SK-N-SH (cell line): ENCODE data around the gene AP4S1.
"Not testable (repeated sequence)": the region's sequence is repeated elsewhere in the genome, so short reads cannot be mapped to it uniquely, and the experiment has no call there.

Experiments used
- CTCF ChIP-seq: fragments of 200-600 bp; sonication (generic); IDR thresholded peaks from 2 replicates; pipeline ENCODE4 v1.6.1; 2017; ENCODE audit warnings: antibody characterized with exemption, mild to moderate bottlenecking, moderate library complexity
- MXI1 ChIP-seq: IDR thresholded peaks from 2 replicates; pipeline ENCODE4 v1.6.1; 2012; ENCODE audit warnings: mild to moderate bottlenecking, low read depth, low read length, improper control_type of control experiment
- POLR2AphosphoS5 ChIP-seq: IDR thresholded peaks from 2 replicates; pipeline ENCODE4 v1.6.1; 2012; ENCODE audit warnings: low read depth, low read length
- RAD21 ChIP-seq: IDR thresholded peaks from 2 replicates; pipeline ENCODE4 v1.6.1; 2012; ENCODE audit warnings: mild to moderate bottlenecking, low read length
- RCOR1 ChIP-seq: fragments of 150-350 bp; IDR thresholded peaks from 2 replicates; pipeline ENCODE4 v1.6.1; 2017; ENCODE audit warnings: antibody characterized with exemption, low read length
- REST ChIP-seq: IDR thresholded peaks from 2 replicates; pipeline ENCODE4 v1.6.1; 2012; ENCODE audit warnings: mild to moderate bottlenecking, low read depth, low read length, moderate library complexity
- RFX5 ChIP-seq: IDR thresholded peaks from 2 replicates; pipeline ENCODE4 v1.6.1; 2012; ENCODE audit warnings: mild to moderate bottlenecking, improper control_type of control experiment, low read length
- RXRA ChIP-seq: IDR thresholded peaks from 2 replicates; pipeline ENCODE4 v1.4.0; 2012; ENCODE audit warnings: low read depth, mild to moderate bottlenecking, borderline replicate concordance
- SIN3A ChIP-seq: IDR thresholded peaks from 2 replicates; pipeline ENCODE4 v1.6.1; 2012; ENCODE audit warnings: low read depth, mild to moderate bottlenecking, low read length, moderate library complexity, borderline replicate concordance
- TCF12 ChIP-seq: IDR thresholded peaks from 2 replicates; pipeline ENCODE4 v1.4.0; 2012
- USF2 ChIP-seq: fragments of 150-350 bp; IDR thresholded peaks from 2 replicates; pipeline ENCODE4 v1.6.1; 2017; ENCODE audit warnings: antibody characterized with exemption, low read length, low read depth, borderline replicate concordance
- YY1 ChIP-seq: IDR thresholded peaks from 2 replicates; pipeline ENCODE4 v1.4.0; 2012; ENCODE audit warnings: low read depth, mild to moderate bottlenecking

GRCh38 chr14:31042893-31043292 lies 17.4 kb downstream of the AP4S1 start:
- not testable (repeated sequence) for TF ChIP-seq SIN3A, RAD21, RCOR1, YY1, CTCF, USF2, TCF12, RXRA, RFX5, MXI1, POLR2AphosphoS5, REST
